CD14-positive monocyte (primary cell): ENCODE data around the gene STX3. TPM values are rescaled to one million over a fixed set of nuclear protein-coding genes. Genes with fewer than 3 reads are reported as not detected.

Source experiments
- DNase-seq, 3 donors: peaks; one replicate each; pipeline ENCODE4 v3.0.0-alpha.2; 2011 to 2022
- H2AFZ ChIP-seq: 2 replicates; pipeline ENCODE4 v1.6.0; 2012; ENCODE audit warnings: mild to moderate bottlenecking, low read depth, low read length, inconsistent platforms; ENCODE audit not compliant: insufficient read depth, poor library complexity, severe bottlenecking
- H3K27ac ChIP-seq, 2 donors: 1 replicate in 1 of 2; 2 replicates in 1 of 2; pipeline ENCODE4 v1.5.1; 2012 to 2013; ENCODE audit warnings: low read length in 2 of 2, control low read depth in 1 of 2, inconsistent platforms in 1 of 2, low read depth in 1 of 2, mild to moderate bottlenecking in 1 of 2
- H3K27me3 ChIP-seq, 2 donors: one replicate each; pipeline versions ENCODE4 v1.6.0 to v1.6.1; 2011 to 2013; ENCODE audit warnings: low read length in 2 of 2; ENCODE audit not compliant: control insufficient read depth in 2 of 2, insufficient read depth in 2 of 2
- H3K36me3 ChIP-seq, 2 donors: replicated peaks in 1 of 2; 1 replicate in 1 of 2; 2 replicates in 1 of 2; pipeline versions ENCODE4 v1.5.1 to v1.6.1; 2012 to 2013; ENCODE audit warnings: low read length in 2 of 2, control low read depth in 1 of 2, inconsistent platforms in 1 of 2, mild to moderate bottlenecking in 1 of 2; ENCODE audit not compliant: insufficient read depth in 2 of 2, control insufficient read depth in 1 of 2
- H3K4me1 ChIP-seq, 2 donors: 1 replicate in 1 of 2; 2 replicates in 1 of 2; pipeline versions ENCODE4 v1.5.1 to v1.6.1; 2012 to 2013; ENCODE audit warnings: low read length in 2 of 2, control low read depth in 1 of 2, inconsistent platforms in 1 of 2, mild to moderate bottlenecking in 1 of 2, moderate library complexity in 1 of 2; ENCODE audit not compliant: insufficient read depth in 2 of 2, control insufficient read depth in 1 of 2
- H3K4me2 ChIP-seq: replicated peaks from 2 replicates; pipeline ENCODE3; 2012; ENCODE audit warnings: low read length, moderate library complexity, mild to moderate bottlenecking; ENCODE audit not compliant: poor library complexity, severe bottlenecking; ENCODE audit errors: extremely low read depth
- H3K4me3 ChIP-seq, 3 experiments: fragments of 200-600 bp in 1 of 3; sonication (generic) in 1 of 3; replicated peaks in 1 of 3; 1 replicate in 2 of 3; 2 replicates in 1 of 3; pipeline ENCODE4 v1.5.1; 2011 to 2013; ENCODE audit warnings: low read length in 3 of 3, mild to moderate bottlenecking in 3 of 3, control low read depth in 2 of 3, low read depth in 2 of 3, inconsistent platforms in 1 of 3, moderate library complexity in 1 of 3
- H3K79me2 ChIP-seq: 2 replicates; pipeline ENCODE4 v1.6.0; 2012; ENCODE audit warnings: mild to moderate bottlenecking, control low read depth, inconsistent platforms, low read length, moderate library complexity; ENCODE audit not compliant: insufficient read depth
- H3K9ac ChIP-seq: 2 replicates; pipeline ENCODE4 v1.6.0; 2017; ENCODE audit warnings: low read length, mild to moderate bottlenecking; ENCODE audit not compliant: insufficient read depth, poor library complexity, severe bottlenecking
- H3K9me3 ChIP-seq, 2 donors: replicated peaks in 1 of 2; 1 replicate in 1 of 2; 2 replicates in 1 of 2; pipeline versions ENCODE4 v1.5.1 to v1.6.1; 2012 to 2013; ENCODE audit warnings: low read length in 2 of 2, control low read depth in 1 of 2; ENCODE audit not compliant: control insufficient read depth in 1 of 2, insufficient read depth in 1 of 2
- H4K20me1 ChIP-seq: 2 replicates; pipeline ENCODE4 v1.6.0; 2012; ENCODE audit warnings: mild to moderate bottlenecking, low read length, control low read depth, moderate library complexity; ENCODE audit not compliant: insufficient read depth
- H3K27ac Mint-ChIP-seq, 7 donors: one replicate each; pipeline ENCODE4 v1.8.0; 2020; ENCODE audit warnings: mild to moderate bottlenecking in 7 of 7, mixed read lengths in 7 of 7, moderate library complexity in 6 of 7, inconsistent platforms in 2 of 7
- H3K27me3 Mint-ChIP-seq, 3 donors: one replicate each; pipeline ENCODE4 v1.8.0; 2021 to 2022; ENCODE audit warnings: low read depth in 3 of 3, mild to moderate bottlenecking in 3 of 3, mixed read lengths in 3 of 3, moderate library complexity in 3 of 3, inconsistent platforms in 1 of 3
- H3K36me3 Mint-ChIP-seq, 2 donors: one replicate each; pipeline ENCODE4 v1.8.0; 2020; ENCODE audit warnings: mixed read lengths in 2 of 2, inconsistent platforms in 1 of 2, mild to moderate bottlenecking in 1 of 2
- H3K4me1 Mint-ChIP-seq: one replicate; pipeline ENCODE4 v1.8.0; 2020; ENCODE audit warnings: mild to moderate bottlenecking, mixed read lengths
- H3K4me3 Mint-ChIP-seq, 2 donors: one replicate each; pipeline ENCODE4 v1.8.0; 2020; ENCODE audit warnings: mild to moderate bottlenecking in 2 of 2, mixed read lengths in 2 of 2, moderate library complexity in 1 of 2
- H3K9me3 Mint-ChIP-seq, 7 donors: one replicate each; pipeline ENCODE4 v1.8.0; 2020 to 2022; ENCODE audit warnings: mixed read lengths in 7 of 7, mild to moderate bottlenecking in 6 of 7, moderate library complexity in 6 of 7, inconsistent platforms in 2 of 7
- WGBS: methylation state at CpG from one replicate; pipeline ENCODE4 v1.1.5; 2013; ENCODE audit warnings: missing lambda C conversion rate; ENCODE audit not compliant: insufficient coverage; 5-methylcytosine and 5-hydroxymethylcytosine counted together
- intact Hi-C, 2 donors: fragments of 100-400 bp; cut with micrococcal nuclease; formaldehyde crosslinking; loops; one replicate each; pipeline versions ENCODE4 v1.15.0 to v1.15.1; 2023
- polyA plus RNA-seq, 3 donors: library from polyadenylated mRNA; depleted of rRNA in 1 of 3; unstranded in 2 of 3; stranded (reverse) in 1 of 3; fragments of 300-500 nt in 2 of 3; fragments of >200 nt in 1 of 3; fragmentation: Illumina TruSeq in 2 of 3; gene quantifications; 1 replicate in 2 of 3; 2 replicates in 1 of 3; pipeline ENCODE4 v1.2.3, GENCODE V29; 2012 to 2021
- TF ChIP-seq, protein P1 (sequence below): fragments of 200-600 bp; IDR thresholded peaks from one replicate; pipeline ENCODE4 v1.8.0; 2022; ENCODE audit warnings: antibody characterized with exemption, mild to moderate bottlenecking

The STX3 gene
- polyA plus RNA-seq, 3 donors: 22.4 to 50.9 (median 25.4) TPM

DNA sequence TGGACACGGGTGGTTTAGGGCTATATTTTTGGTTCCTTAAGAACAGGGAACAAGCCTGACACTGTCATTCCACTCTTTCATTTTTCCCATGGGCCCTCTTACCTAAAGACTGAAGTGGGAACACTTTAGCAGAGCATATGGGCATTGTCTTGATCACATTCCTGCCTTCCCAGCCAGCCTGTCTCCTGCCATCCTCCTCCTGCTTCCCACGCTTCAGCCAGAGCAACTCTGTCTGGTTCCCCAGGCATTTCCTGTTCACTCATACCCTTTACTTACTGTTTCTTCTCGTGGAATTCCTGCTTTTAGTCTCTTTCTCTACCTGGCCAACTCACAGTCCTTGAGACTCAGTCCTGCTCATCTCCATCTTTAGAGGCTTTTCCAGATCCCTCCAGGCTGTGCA lies 32.6 kb downstream of the STX3 start:
- Histone ChIP-seq H3K27me3 (no peaks in the 10 kb centered on the region), H3K27ac (no peak overlapping the region), H3K36me3 (peaks cover 59 to 93% of the 10 kb centered on the region in 2 donors), H2AFZ (no peak overlapping the region), H3K4me1 (peaks cover 8 to 11% of the 10 kb centered on the region in 2 donors), H3K9ac (no peak overlapping the region), H3K9me3 (no peaks in the 10 kb centered on the region), H3K79me2 (peaks cover 6% of the 10 kb centered on the region), H4K20me1 (peaks cover 30% of the 10 kb centered on the region), H3K4me3 (no peak overlapping the region), H3K4me2 (no peak overlapping the region)
- Mint-ChIP-seq H3K27me3 (peaks cover 0 to 1% (median 0%) of the 10 kb centered on the region in 3 donors), H3K4me3 (no peak overlapping the region), H3K27ac (no peak overlapping the region), H3K9me3 (peaks cover 0 to 2% (median 0%) of the 10 kb centered on the region in 7 donors), H3K4me1 (peaks cover 17% of the 10 kb centered on the region), H3K36me3 (peaks cover 82 to 87% of the 10 kb centered on the region in 2 donors)
- intact Hi-C loops: no loop called here
- WGBS: 76% methylated on average over 3 of the region's 3 CpGs
- TF ChIP-seq, protein P1, sequence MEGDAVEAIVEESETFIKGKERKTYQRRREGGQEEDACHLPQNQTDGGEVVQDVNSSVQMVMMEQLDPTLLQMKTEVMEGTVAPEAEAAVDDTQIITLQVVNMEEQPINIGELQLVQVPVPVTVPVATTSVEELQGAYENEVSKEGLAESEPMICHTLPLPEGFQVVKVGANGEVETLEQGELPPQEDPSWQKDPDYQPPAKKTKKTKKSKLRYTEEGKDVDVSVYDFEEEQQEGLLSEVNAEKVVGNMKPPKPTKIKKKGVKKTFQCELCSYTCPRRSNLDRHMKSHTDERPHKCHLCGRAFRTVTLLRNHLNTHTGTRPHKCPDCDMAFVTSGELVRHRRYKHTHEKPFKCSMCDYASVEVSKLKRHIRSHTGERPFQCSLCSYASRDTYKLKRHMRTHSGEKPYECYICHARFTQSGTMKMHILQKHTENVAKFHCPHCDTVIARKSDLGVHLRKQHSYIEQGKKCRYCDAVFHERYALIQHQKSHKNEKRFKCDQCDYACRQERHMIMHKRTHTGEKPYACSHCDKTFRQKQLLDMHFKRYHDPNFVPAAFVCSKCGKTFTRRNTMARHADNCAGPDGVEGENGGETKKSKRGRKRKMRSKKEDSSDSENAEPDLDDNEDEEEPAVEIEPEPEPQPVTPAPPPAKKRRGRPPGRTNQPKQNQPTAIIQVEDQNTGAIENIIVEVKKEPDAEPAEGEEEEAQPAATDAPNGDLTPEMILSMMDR: no peak
- no peak for DNase-seq

DNA sequence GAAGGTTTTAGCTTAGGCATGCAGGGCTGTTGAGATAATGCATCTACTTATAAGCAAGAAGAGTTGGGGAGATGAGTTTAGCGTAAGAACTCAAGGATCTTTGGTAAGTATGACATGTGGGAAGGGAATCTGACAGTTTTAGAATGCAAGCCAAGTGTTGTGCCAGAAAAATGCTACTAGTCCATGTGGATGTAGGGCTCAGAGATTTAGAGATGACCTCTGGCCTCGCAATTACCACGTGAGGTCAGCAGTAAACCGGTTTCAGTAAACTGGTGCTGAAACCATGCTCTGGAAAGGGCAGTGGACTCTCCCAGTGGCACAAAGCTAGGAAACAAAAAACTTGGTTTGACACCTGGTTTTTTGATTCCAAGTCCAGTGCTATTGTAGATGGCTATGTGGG lies 36.5 kb downstream of the STX3 start:
- Mint-ChIP-seq H3K4me3 (no peak overlapping the region), H3K36me3 (peaks cover 96 to 97% of the 10 kb centered on the region in 2 donors), H3K27ac (no peak overlapping the region), H3K4me1 (peaks cover 7% of the 10 kb centered on the region), H3K27me3 (peaks cover 0 to 1% (median 0%) of the 10 kb centered on the region in 3 donors), H3K9me3 (no peaks in the 10 kb centered on the region)
- 100% methylated on average over 4 of the region's 4 CpGs for WGBS
- no peak for DNase-seq
- no peak overlapping the region for H3K9ac ChIP-seq
- H3K4me2 ChIP-seq: no peak overlapping the region
- no peak overlapping the region for H2AFZ ChIP-seq
- H3K27me3 ChIP-seq: no peaks in the 10 kb centered on the region
- TF ChIP-seq, protein P1: no peak
- peaks cover 6% of the 10 kb centered on the region in 2 donors for H3K4me1 ChIP-seq
- no peaks in the 10 kb centered on the region for H3K9me3 ChIP-seq
- H4K20me1 ChIP-seq: peaks cover 12% of the 10 kb centered on the region
- intact Hi-C loops: no loop called here
- H3K36me3 ChIP-seq: peaks cover 92 to 98% of the 10 kb centered on the region in 2 donors
- no peak overlapping the region for H3K27ac ChIP-seq
- no peaks in the 10 kb centered on the region for H3K79me2 ChIP-seq
- no peak overlapping the region for H3K4me3 ChIP-seq
